H9 (cell line): ENCODE data around the gene ZBTB22. TPM values are rescaled to one million over a fixed set of nuclear protein-coding genes. Genes with fewer than 3 reads are reported as not detected.

Experiments
- DNase-seq: peaks from one replicate; pipeline ENCODE4 v3.0.0-alpha.2; 2017
- H2AFZ ChIP-seq: one replicate; pipeline ENCODE4 v1.6.1; 2013; ENCODE audit warnings: mild to moderate bottlenecking, low read length, control low read depth, moderate library complexity
- H2AK5ac ChIP-seq: 2 replicates; pipeline ENCODE4 v1.6.1; 2013; ENCODE audit warnings: low read length, control low read depth, mixed read lengths; ENCODE audit not compliant: insufficient read length
- H2BK120ac ChIP-seq: one replicate; pipeline ENCODE4 v1.6.1; 2013; ENCODE audit warnings: low read depth, mild to moderate bottlenecking, low read length, control low read depth, inconsistent platforms; ENCODE audit not compliant: poor library complexity, severe bottlenecking
- H2BK12ac ChIP-seq: 2 replicates; pipeline ENCODE4 v1.6.1; 2013; ENCODE audit warnings: low read length, control low read depth, mixed read lengths, low read depth; ENCODE audit not compliant: insufficient read length
- H2BK15ac ChIP-seq: 2 replicates; pipeline ENCODE4 v1.6.1; 2013; ENCODE audit warnings: low read depth, low read length, control low read depth
- H2BK20ac ChIP-seq: one replicate; pipeline ENCODE4 v1.6.1; 2013; ENCODE audit warnings: low read depth, mild to moderate bottlenecking, low read length, control low read depth, inconsistent platforms; ENCODE audit not compliant: poor library complexity, severe bottlenecking
- H2BK5ac ChIP-seq: 2 replicates; pipeline ENCODE4 v1.6.1; 2013; ENCODE audit warnings: low read length, control low read depth, mixed read lengths; ENCODE audit not compliant: insufficient read length
- H3K14ac ChIP-seq: 2 replicates; pipeline ENCODE4 v1.6.1; 2013; ENCODE audit warnings: low read length, control low read depth; ENCODE audit not compliant: insufficient read depth
- H3K18ac ChIP-seq: 2 replicates; pipeline ENCODE4 v1.6.1; 2013; ENCODE audit warnings: low read depth, mild to moderate bottlenecking, mixed read lengths, low read length, control low read depth; ENCODE audit not compliant: insufficient read length
- H3K23ac ChIP-seq: 2 replicates; pipeline ENCODE4 v1.6.1; 2013; ENCODE audit warnings: low read length, control low read depth, mixed read lengths, low read depth; ENCODE audit not compliant: insufficient read length
- H3K23me2 ChIP-seq: 2 replicates; pipeline ENCODE4 v1.6.1; 2013; ENCODE audit warnings: low read depth, mild to moderate bottlenecking, mixed read lengths, low read length, control low read depth; ENCODE audit not compliant: insufficient read length, poor library complexity, severe bottlenecking
- H3K27ac ChIP-seq: 2 replicates; pipeline ENCODE4 v1.5.1; 2013; ENCODE audit warnings: low read length, control low read depth, mixed read lengths, low read depth; ENCODE audit not compliant: insufficient read length
- H3K27me3 ChIP-seq: 2 replicates; pipeline ENCODE4 v1.6.1; 2013; ENCODE audit warnings: low read length, control low read depth, inconsistent platforms; ENCODE audit not compliant: insufficient read depth
- H3K4ac ChIP-seq: 2 replicates; pipeline ENCODE4 v1.6.1; 2013; ENCODE audit warnings: low read depth, mild to moderate bottlenecking, control low read depth, inconsistent platforms, low read length, moderate library complexity
- H3K4me1 ChIP-seq: 2 replicates; pipeline ENCODE4 v1.6.1; 2013; ENCODE audit warnings: low read length, control low read depth, inconsistent platforms; ENCODE audit not compliant: insufficient read depth
- H3K4me2 ChIP-seq: 2 replicates; pipeline ENCODE4 v1.6.1; 2013; ENCODE audit warnings: low read length, control low read depth, mixed read lengths; ENCODE audit not compliant: insufficient read length, insufficient read depth
- H3K56ac ChIP-seq: 2 replicates; pipeline ENCODE4 v1.6.1; 2013; ENCODE audit warnings: low read depth, mild to moderate bottlenecking, mixed read lengths, low read length, control low read depth; ENCODE audit not compliant: insufficient read length
- H3K79me1 ChIP-seq: 2 replicates; pipeline ENCODE4 v1.6.1; 2013; ENCODE audit warnings: low read depth, mild to moderate bottlenecking, moderate library complexity, low read length, control low read depth, inconsistent platforms; ENCODE audit not compliant: insufficient read depth, poor library complexity, severe bottlenecking
- H3K79me2 ChIP-seq: 2 replicates; pipeline ENCODE4 v1.6.1; 2013; ENCODE audit warnings: low read length, control low read depth, inconsistent platforms; ENCODE audit not compliant: insufficient read depth
- H3K9ac ChIP-seq: 2 replicates; pipeline ENCODE4 v1.6.1; 2013; ENCODE audit warnings: low read length, control low read depth, mixed read lengths; ENCODE audit not compliant: insufficient read length; ENCODE audit errors: extremely low read depth
- H3K9me3 ChIP-seq: one replicate; pipeline ENCODE4 v1.6.1; 2013; ENCODE audit warnings: low read depth, low read length, inconsistent platforms; ENCODE audit not compliant: control insufficient read depth
- H3T11ph ChIP-seq: one replicate; pipeline ENCODE4 v1.6.1; 2013; ENCODE audit warnings: mild to moderate bottlenecking, low read length, control low read depth, inconsistent platforms
- H4K20me1 ChIP-seq: one replicate; pipeline ENCODE4 v1.6.1; 2013; ENCODE audit not compliant: control insufficient read depth, insufficient read length, insufficient read depth
- H4K5ac ChIP-seq: 2 replicates; pipeline ENCODE4 v1.6.1; 2013; ENCODE audit warnings: low read depth, mild to moderate bottlenecking, mixed read lengths, low read length, control low read depth; ENCODE audit not compliant: insufficient read length
- H4K8ac ChIP-seq: replicated peaks from 2 replicates; pipeline ENCODE4 v1.6.1; 2013; ENCODE audit warnings: low read length, control low read depth, mixed read lengths, low read depth; ENCODE audit not compliant: insufficient read length
- H4K91ac ChIP-seq: 2 replicates; pipeline ENCODE4 v1.6.1; 2013; ENCODE audit warnings: low read depth, mild to moderate bottlenecking, moderate library complexity, mixed read lengths, low read length, control low read depth; ENCODE audit not compliant: insufficient read length
- H3K27ac Mint-ChIP-seq, 3 experiments: 2 replicates in 2 of 3; 3 replicates in 1 of 3; pipeline ENCODE4 v1.8.0; 2020 to 2021; ENCODE audit warnings: mixed read lengths in 3 of 3, mild to moderate bottlenecking in 1 of 3, moderate library complexity in 1 of 3
- H3K27me3 Mint-ChIP-seq: 2 replicates; pipeline ENCODE4 v1.8.0; 2021; ENCODE audit warnings: low read depth, mild to moderate bottlenecking, moderate library complexity, mixed read lengths
- H3K36me3 Mint-ChIP-seq, 3 experiments: 2 replicates in 2 of 3; 3 replicates in 1 of 3; pipeline ENCODE4 v1.8.0; 2020 to 2021; ENCODE audit warnings: low read depth in 3 of 3, mixed read lengths in 3 of 3; ENCODE audit not compliant: insufficient read depth in 1 of 3
- H3K4me1 Mint-ChIP-seq, 2 experiments: 2 replicates each; pipeline ENCODE4 v1.8.0; 2020; ENCODE audit warnings: mixed read lengths in 2 of 2
- H3K4me3 Mint-ChIP-seq, 2 experiments: 2 replicates in 1 of 2; 3 replicates in 1 of 2; pipeline ENCODE4 v1.8.0; 2020 to 2021; ENCODE audit warnings: mild to moderate bottlenecking in 2 of 2, mixed read lengths in 2 of 2, moderate library complexity in 1 of 2
- H3K9me3 Mint-ChIP-seq, 2 experiments: 2 replicates in 1 of 2; 3 replicates in 1 of 2; pipeline ENCODE4 v1.8.0; 2020; ENCODE audit warnings: mild to moderate bottlenecking in 2 of 2, mixed read lengths in 2 of 2, moderate library complexity in 1 of 2
- CTCF ChIP-seq: fragments of 200-600 bp; sonication (generic); conservative IDR thresholded peaks from 3 replicates; pipeline ENCODE4 v1.8.0; 2021; ENCODE audit warnings: antibody characterized with exemption, mild to moderate bottlenecking
- WGBS: extraction: QIAGEN DNeasy Blood & Tissue Kit; methylation state at CpG from one replicate; pipeline ENCODE4 v1.1.7; 2013; ENCODE audit warnings: missing lambda C conversion rate, low lambda C conversion rate, mixed read lengths; ENCODE audit not compliant: insufficient read length; ENCODE audit errors: extremely low coverage; 5-methylcytosine and 5-hydroxymethylcytosine counted together
- total RNA-seq: library from RNA; stranded (reverse); gene quantifications from 2 replicates; pipeline ENCODE4 v1.2.1, GENCODE V29; 2021

Gene ZBTB22
- total RNA-seq, 1 experiment from 2014 or later, result 8.1 TPM

GRCh38 chr6:33280539-33280938, 37.0 kb downstream of the ZBTB22 start:
- Histone ChIP-seq H2AK5ac (no peak overlapping the region), H2AFZ (no peak overlapping the region), H3K23me2 (peaks cover 9% of the 10 kb centered on the region), H3K79me2 (no peaks in the 10 kb centered on the region), H3K79me1 (no peaks in the 10 kb centered on the region), H4K5ac (no peak overlapping the region), H3K14ac (no peak overlapping the region), H3K9ac (no peak overlapping the region), H2BK20ac (no peak overlapping the region), H4K8ac (no peak overlapping the region), H4K91ac (no peak overlapping the region), H3K56ac (no peak overlapping the region), H3K4me2 (no peak overlapping the region), H3K4me1 (no peaks in the 10 kb centered on the region), H3K18ac (no peak overlapping the region), H3K27ac (no peak overlapping the region), H2BK12ac (no peak overlapping the region), H3K4ac (no peak overlapping the region), H2BK120ac (no peak overlapping the region), H2BK15ac (no peak overlapping the region), H3K27me3 (no peaks in the 10 kb centered on the region), H3K9me3 (no peaks in the 10 kb centered on the region), H3K23ac (no peak overlapping the region), H2BK5ac (no peak overlapping the region), H3T11ph (no peak overlapping the region), H4K20me1 (no peaks in the 10 kb centered on the region)
- Mint-ChIP-seq H3K36me3 (peaks cover 13 to 75% (median 39%) of the 10 kb centered on the region in 3 experiments; a peak in 6 of 7 replicates), H3K27me3 (no peaks in the 10 kb centered on the region), H3K4me1 (peaks cover 20 to 23% of the 10 kb centered on the region in 2 experiments), H3K4me3 (no peak overlapping the region), H3K9me3 (no peaks in the 10 kb centered on the region), H3K27ac (no peak overlapping the region)
- DNase-seq, result no peak
- TF ChIP-seq CTCF, result no peak
- no CpG with 5 or more reads among the region's 6 CpGs for WGBS
